GM21576 (cell line): ENCODE measurements around the gene ZFAND3.

Source experiments
- ATAC-seq: cut with Tn5 transposase; IDR thresholded peaks from one replicate; pipeline ENCODE4 v1.9.1; 2021; ENCODE audit warnings: mild to moderate bottlenecking, moderate library complexity; ENCODE audit not compliant: unreplicated experiment

ZFAND3 gene

GRCh38 chr6:38144365-38144945 is 324.9 kb downstream of the ZFAND3 start:
- no peak for ATAC-seq

DNA sequence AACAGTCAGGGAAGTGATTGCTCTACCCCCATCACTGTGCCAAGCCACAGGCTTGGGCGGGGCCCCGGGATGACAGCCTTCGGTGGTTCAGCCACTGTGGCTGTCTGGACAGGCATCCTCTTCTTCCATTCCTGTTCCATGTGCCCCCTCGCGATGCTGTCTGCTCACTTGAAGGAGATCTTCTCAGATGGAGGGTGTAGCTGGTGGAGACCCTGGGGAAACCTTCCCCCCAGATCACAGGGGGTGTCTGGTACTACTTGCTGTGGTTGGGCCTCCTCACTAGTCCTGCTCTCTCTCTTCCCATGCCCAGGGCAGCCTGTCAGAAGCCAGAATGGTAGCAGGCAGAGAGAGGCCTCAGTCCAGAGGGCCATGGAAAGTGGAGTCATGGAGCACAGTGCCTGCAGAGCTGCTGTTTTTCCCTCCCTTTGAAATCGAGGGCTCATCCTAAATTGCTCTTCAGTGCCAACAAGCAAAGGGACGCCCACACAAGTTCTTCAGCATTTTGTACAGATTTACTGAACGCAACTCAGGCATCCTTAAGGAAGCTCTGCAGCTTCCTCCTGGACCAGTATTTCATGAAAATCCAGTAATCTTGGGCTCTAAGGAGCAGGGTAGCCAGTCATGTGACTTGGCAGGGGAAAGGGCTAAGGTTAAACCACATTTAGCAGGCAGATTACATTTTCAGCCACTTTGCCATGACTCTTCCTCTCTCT is 326.6 kb downstream of the ZFAND3 start:
- no peak for ATAC-seq

GRCh38 chr6:38146734-38147027 is 327.2 kb downstream of the ZFAND3 start:
- ATAC-seq, result no peak

- no peak for ATAC-seq
Observed at GRCh38 chr6:38148606-38149005, 329.1 kb downstream of the ZFAND3 start.

- no peak for ATAC-seq
Observed at GRCh38 chr6:38149531-38149930, 330.0 kb downstream of the ZFAND3 start.

DNA sequence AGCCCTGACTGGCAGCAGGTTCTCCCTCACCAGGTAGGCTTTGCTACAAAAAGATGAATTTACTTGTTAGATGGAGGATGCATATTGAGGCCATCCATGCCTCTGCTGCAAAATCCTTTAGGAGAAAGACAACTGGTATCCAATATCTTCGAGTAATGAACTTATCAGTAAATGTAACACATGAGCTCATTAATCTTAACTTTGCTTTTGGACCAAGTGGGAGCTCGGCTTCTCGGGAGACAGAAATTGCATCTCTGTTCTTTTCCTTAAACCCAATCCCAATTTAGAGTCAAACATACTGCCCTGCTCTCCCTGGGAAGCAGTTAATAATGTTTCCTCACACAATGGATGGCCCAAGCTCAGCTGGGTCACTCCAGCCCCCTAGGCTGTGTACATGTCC is 330.5 kb downstream of the ZFAND3 start:
- ATAC-seq, result no peak

GRCh38 chr6:38150681-38151296 is 331.3 kb downstream of the ZFAND3 start:
- no peak for ATAC-seq

DNA sequence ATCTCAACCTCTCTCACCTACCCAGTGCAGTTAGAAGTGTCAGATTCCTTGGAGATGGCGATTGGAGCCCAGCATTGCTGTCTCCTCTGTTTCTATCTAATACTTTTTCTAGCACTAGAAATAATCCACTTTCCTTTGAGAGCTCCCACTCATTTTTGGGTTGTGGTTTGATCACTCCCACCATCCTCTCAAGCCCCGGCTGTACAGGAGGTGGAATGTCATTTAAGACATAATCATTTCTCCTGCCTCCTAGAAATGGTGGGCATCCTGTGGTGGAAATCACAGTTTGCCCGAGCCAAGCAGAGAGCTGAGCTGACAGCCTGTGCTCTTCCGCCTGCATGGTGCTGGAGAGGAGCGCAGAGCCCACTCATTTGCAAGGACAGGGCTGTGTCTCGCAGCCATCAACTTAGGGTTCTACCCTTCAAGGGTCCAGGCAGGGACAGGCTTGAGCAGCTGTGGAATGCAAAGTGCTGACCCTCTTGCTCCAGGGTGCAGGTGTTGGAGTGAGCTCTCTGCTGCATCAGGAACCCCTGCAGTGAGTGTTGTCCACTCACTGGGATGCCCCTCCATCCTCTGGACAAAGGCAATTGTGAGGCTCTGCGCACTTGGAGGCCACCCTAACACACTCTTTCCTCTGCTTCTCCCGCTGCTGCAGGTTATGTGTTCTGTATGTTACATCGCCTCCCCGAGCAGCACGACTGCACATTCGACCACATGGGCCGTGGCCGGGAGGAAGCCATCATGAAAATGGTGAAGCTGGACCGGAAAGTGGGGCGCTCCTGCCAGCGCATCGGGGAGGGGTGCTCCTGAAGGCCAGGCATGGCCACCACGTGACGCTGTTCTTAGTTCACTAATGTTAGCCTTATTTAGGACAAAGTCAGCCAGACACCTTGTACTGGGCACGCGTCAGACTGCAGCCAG is 332.3 kb downstream of the ZFAND3 start:
- ATAC-seq, result no peak

DNA sequence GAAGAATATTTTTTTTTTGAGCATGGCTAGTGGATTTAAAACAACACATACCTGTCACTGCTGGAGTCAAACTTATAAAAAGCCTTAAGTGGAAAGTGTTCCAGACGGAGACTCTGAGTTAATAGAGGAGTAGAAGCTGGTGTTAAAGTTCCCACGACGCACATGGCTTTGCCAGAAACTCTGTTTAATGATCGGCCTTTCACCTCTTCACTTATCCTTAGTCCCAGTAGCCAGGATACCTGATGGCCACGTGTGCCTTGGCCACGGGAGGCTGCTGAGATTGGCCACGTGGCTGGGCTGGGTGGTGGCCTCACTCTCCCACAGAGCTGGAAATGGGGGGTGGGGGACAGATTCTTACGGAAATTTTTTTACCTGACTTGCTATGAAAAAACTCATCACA is 333.1 kb downstream of the ZFAND3 start:
- ATAC-seq, result no peak

GRCh38 chr6:38153076-38153797 is 333.7 kb downstream of the ZFAND3 start:
- ATAC-seq, result no peak

DNA sequence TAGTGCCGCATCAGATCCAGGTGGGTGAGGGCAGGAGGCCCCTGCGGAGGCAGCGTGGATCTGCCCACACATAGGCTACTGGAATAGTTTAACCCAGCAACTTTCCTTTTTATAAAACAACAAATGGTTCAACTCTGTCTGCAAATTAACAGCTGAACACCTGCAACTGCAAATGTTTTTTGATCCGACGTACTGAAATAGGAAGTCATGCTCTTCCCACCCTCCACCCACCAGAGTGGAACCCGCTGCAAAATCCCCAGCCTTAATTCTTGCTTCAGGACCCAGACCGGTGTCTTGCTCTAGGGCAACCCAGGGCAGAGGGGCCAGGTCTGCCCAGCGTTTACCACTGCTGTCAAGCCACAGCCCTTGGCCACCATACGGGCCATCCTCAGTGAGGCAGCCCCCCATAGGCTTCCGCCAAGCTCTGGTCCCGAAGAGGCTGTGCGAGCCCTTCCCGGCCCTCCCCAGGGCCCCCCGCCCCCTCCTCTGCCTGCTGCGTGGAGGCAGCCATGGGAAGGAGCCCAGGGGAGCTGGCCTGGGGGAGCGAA is 334.3 kb downstream of the ZFAND3 start:
- no peak for ATAC-seq

- ATAC-seq, result no peak
Observed at GRCh38 chr6:38154731-38155130, 335.2 kb downstream of the ZFAND3 start.

- ATAC-seq, result no peak
Observed at GRCh38 chr6:38155144-38155543, 335.6 kb downstream of the ZFAND3 start.

DNA sequence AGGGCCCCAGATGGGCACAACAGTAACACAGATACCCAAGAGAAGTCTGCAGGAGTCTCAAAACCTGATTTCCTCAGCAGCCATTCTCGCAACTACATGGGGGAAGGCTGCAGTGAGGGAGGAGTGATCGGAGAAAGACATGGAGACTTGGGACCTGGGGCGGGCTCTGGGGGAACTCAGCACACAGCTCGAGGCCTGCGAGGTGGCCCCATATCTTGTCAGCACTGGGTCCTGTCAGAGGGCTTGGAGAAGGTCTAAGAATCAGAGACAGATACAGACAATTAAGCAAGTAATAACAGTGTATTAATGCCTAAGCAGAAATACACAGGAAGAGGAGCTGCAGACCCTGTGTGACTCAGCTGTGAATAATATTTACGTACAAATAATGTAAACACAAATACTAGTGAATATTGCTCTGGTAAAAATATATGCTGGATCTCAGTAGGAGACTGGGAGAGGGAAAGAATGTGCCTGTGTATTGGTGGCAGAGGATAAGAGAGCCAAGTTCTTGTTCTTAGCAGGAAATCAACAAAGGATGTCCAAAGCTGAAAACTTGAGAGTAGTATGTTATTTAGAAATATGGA is 336.2 kb downstream of the ZFAND3 start:
- ATAC-seq, result no peak

DNA sequence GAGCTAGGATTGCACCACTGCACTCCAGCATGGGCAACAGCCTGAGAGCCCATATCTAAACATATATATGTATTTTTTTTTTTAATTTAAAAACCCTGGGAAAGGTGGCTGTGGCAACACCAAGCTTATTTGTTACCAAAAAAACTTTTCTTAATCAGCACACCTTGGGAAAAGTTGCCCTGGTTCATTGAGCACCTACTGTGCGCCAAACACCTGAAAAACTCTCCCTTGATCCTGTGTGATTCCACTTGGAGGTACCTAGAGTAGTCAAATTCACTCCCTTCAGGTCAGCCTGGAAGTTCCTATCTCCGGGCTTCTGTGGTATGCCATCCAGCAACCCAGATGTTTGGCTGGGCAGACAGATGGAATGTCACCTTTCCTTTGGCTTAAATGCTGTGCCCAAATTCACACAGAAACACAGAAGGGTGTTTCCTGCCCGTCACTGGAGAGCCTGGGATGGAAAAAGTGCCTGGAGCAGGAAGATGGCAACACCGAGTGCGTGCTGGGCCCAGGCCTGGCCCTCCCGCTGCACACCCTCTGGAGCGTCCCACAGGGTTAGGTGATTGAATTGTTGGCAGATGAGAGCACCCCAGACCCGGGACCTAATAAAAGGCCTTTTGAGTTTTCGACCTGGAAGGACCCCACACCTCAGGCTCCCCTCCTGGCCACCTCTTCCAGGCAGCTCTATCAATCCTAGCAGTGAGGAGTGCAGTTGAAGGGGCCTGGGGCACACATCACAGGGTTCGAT is 337.5 kb downstream of the ZFAND3 start:
- no peak for ATAC-seq

GRCh38 chr6:38157905-38158304 is 338.4 kb downstream of the ZFAND3 start:
- ATAC-seq, result no peak

DNA sequence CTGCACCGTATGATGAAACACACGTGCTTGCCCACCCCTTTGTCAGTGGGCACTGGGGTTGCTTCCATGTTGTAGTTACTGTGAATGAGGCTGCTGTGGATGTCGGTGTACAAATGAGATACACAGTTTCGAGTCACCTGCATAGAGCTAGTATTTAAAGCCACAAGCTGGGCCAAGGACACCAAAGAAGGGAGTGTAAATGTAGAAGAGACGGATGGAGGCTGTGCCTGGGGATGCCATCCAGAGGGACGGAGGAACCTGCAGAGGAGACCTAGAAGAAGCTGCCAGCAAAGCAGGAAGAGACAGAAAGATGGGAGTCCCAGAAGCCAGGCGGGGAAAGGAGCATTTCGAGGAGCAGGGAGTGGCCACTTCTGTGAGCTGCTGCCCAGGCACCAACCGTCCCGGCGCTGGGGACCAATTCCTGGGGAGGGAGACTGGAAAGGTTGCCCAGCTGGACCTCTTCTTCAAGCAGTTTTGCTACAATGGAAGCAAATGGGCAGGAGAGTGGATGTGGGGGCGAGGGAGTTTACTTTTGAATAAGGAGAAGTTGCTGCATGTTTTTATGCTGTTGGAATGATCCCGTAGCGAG is 339.3 kb downstream of the ZFAND3 start:
- no peak for ATAC-seq

DNA sequence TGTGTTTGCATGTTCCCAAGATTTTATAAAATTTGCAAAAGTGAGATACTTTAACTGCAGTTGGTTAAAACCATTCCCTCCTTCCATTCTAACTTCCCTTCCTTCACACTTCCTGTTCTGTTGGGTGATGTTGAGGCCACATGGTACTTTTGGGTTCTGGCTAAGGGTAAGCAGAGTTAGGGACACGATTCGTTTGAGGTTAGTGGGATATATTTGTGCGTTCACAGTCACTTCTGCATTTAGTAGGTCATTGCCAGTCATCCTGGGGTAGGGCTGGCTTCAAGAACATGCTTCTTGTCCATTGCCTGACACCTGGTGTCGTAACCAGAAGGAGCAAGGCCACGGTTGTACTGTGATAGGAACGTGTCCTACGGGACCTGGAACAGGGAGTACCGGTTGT is 340.1 kb downstream of the ZFAND3 start:
- ATAC-seq, result no peak

DNA sequence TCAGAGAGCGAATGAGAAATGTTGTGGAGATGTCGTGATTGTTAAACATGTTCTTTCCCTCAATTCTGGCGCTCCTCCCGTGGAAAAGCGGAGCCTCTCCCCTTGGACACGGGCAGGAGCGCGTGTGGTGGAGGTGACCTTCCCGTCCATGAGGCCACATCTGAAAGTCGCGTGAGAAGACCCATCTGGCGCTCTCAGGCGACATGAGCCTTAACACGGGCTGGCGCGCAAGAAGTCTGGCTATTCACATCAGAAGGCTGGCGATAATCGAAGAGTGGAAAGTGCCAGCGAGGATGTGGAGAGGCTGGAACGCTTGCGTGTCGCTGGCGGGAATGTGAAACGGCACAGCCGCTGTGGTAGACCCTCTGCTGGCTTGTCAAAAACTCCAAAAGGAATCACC is 341.3 kb downstream of the ZFAND3 start:
- no peak for ATAC-seq
